CD4-positive, alpha-beta T cell treated with Interleukin-4 for 4 hours (primary cell): Measurements from ENCODE around the gene THY1.

ENCODE experiments used
- DNase-seq: peaks from one replicate; pipeline ENCODE4 v3.0.0-alpha.2; 2020

The THY1 gene

GRCh38 chr11:119381181-119381988, 41.6 kb downstream of the THY1 start, which contains the start of gene USP2:
Gene USP2, minus strand, starts transcription at chr11:119381690. Its CDS starts 8,210 bp downstream, at chr11:119373480.
- peak; percentile 93 for DNase-seq

GRCh38 chr11:119380827-119381180, 42.2 kb downstream of the THY1 start:
- no peak for DNase-seq

GRCh38 chr11:119380160-119380826, 42.7 kb downstream of the THY1 start:
- no peak for DNase-seq

- DNase-seq: no peak
Measured at GRCh38 chr11:119378851-119379465, 44.0 kb downstream of the THY1 start.

DNA sequence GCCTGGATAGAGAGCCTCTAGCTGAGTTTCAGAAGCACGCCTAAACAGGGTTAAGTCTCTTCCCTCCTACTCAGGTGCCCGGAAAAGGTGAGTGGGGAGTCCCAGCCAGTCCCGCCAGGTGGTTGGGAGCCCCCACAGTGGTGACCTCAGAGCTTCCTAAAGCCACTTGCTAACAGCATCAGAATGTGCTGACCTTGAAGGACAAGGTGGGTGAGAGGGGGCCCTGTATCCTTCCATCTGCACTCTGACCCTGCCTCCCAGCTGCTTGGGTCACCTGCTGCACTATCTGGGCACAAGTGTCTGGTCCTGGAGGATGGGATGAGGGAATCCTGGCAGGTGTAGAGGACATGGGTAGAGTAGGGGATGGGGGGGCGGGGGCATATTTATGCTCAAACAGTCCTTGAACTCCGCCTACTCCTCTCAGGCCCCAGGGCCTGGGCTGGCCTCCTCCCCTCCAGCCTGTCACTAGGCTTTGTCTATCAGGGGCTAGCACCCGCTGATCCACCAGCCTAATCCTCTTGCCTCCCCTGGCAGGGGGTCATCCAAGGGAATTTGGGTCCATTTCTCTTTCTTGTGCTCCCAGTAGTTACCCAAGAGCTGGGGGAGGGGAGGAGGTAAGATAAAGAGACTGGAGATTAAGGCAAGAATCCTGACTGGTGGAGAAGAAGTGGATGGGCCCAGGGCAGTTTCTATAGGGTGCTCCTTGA, 44.9 kb downstream of the THY1 start:
- DNase-seq: no peak

DNA sequence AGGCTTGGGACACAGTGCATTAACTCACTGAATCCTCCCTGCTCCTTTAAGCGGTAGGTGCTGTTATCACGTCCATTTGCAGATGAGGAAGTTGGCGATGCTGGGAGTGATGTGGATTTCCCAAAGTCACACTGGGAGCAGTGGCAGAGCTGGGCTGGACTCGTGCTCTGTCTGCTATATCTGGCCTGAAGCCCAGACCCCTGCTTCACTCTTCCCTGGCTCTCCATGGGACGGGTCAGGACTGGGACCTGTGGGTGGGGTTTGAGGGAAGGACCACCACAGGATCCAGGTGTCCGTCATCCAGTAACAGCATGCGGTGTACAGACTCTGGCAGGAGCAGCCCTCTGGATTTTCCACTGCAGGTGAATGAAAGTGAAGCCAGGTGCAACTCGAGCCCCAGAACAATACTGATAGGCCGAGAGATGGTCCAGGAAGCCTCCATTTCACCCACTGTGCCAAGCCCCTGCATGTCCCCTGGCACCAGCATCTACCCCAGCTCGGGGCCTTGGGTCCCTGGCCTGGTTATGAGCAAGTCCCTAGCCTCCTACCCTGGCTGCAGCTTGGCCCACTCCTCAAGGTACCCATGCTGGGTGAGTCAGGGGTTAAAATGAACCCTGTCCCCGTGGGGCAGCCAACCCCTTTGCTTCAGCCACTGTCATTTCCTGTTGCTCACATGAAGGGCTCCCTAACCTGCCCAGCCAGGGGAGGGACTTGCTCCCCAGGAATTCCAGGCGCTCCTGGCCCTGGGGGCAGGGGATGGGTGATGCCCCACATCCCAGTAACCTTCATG, 45.7 kb downstream of the THY1 start:
- DNase-seq: no peak

DNA sequence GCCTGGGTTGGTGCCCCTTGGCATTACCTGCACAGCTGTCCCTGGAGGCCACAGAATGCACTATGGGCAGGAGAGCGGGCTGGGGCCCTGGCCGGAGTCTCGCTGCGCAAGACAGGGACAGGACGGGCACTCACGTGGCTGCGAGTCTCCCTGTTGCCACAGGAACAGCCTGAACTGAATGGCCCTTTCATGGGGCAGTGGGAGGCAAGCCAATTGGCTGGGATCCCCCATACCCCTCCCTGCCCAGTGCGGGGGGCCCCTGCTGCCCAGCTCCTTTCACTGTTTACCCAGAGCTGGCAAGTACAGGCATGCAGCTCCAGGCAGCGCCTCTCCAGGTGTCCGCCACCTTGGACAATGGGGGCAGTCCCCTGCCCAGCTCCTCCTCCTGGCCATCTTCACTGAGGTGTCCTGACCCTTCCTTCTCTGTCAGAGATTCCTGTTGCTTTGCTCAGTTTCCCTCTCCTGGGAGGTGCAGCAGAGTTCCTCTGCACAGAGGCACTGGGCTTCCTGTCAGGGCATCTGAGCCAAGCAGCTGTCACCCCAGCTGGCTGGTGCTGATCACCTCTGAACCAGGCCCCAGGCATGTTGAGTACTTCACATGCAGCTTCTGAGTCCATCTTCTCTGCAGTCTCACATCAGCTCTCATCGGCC, 46.6 kb downstream of the THY1 start:
- DNase-seq: no peak

DNA sequence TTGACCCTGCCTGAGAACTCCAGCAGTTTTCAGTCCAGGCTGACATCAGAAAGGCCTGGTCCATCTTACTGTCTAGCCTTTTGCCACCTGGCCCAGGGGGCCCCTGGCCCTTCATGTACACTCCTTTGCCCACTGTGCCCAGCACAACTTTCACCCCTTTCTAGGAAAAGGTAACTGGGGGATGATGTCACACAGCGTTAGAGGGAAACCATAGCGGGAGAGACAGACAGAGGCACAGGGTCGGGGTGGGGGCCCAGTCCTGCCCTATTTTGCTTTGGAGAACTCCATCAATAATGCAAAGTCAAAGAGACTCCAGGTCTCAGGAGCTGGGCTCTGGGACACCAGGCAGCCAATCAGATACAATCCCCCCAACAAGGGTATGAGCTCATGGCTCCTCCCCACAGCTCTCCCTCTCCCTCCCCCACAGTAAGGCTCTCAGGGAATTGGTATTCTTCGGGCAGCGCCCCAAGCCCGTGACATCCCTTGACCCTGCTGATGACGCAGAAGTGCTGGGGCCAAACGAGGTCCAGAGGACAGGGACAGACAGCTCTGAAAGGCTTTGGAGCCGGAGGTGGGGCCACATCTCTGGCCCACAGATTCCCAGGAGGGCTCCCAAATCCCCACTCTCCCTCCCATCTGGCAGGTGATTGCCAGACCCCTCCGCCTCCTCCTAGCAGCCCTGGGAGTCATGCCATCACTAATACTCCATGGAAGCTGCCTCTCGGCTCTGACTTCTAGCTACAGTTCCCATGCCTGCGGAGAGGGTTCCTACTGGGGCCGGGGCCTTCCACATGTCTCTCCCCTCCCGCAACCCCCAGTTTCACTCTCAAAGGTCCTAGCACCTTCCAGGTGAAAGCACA, 47.4 kb downstream of the THY1 start:
- no peak for DNase-seq

DNA sequence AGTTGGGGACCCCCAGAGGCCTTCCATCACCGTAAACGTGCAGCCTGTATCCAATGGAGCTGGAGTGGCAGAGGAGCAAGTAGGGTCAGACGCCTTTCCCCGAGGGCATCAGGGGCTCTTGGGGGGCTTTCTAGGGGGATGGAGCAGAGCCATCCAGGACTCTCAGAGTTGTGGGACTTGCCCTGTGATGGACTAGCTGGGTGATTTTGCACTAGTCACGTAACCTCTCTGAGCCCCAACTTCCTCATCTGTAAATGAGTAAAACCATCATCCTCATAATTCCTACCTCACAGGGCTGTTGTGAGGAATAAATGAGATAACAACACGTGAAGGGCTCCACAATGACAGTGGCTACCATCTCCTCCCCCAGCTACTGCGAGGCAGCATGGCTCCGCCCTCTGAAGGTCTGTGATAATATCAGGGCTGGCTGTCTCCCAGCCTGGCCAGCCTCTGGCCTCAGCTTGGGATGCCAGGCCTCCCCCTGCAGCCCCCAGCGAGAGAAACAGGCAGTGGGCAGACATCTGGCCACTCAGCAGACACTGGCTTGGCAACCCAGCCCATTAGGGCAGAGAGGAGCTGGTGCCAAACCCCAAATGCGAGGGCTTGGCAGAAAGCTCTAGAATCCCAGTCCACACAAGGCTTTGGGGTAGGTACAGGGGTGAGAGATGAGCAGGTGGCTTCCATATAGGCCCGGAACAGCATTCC, 48.2 kb downstream of the THY1 start:
- DNase-seq: no peak

DNA sequence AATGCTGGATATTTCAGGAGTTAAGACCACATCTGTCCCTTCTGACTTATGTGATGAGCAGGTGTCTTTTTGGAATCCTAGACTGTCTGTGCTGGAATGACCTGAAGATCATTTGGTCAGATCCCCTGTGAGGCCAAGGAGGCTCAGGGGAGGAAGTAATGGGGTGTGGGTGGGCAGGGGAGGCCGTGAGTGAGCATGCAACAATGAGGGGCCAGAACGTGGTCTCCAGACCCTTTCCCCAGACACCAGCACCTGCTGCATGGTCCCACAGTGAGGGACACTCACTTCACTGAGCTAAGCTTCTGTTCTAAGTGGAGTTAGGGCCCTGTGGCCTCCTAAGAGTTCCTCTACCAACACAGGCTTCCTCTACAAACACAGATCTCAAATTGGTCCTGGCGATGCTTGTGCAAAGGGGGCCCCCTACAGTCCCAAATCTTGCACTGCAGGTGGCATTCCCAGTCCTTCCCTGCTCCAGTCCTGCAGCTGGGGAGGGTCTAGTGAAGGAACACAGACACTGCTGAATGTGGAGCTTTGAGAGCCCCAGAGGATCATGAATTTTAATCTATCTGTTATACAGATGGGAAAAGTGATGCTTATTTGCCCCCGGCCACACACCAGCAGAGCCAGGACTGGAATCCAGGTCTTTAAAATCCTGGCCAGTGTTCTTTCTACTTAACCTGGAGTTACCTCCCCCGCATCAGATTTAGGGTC, 48.9 kb downstream of the THY1 start:
- DNase-seq: peak; percentile 27

GRCh38 chr11:119373059-119373920, 49.7 kb downstream of the THY1 start:
- DNase-seq: no peak

GRCh38 chr11:119372260-119373058, 50.5 kb downstream of the THY1 start:
- DNase-seq: no peak

DNA sequence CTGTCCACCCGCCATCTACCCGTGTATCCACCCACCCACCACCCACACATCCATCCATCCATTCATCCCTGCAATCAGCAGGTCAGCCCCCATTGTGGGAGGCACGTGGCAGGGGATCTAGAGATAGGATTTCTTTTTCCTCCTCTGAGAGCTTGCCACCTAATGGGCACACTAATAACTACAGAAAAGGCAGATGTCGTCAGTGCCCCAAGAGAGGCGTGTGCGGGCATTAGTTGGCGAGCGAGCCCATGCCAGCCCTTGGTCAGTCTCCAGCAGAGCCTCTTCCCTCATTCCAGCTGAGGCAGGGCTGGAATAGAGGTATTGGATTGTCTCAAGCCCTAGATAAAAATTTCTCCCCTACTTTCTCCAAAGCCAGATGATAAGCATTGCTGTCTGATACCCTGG, 51.2 kb downstream of the THY1 start:
- no peak for DNase-seq

- no peak for DNase-seq
Measured at GRCh38 chr11:119371067-119371601, 51.8 kb downstream of the THY1 start.

DNA sequence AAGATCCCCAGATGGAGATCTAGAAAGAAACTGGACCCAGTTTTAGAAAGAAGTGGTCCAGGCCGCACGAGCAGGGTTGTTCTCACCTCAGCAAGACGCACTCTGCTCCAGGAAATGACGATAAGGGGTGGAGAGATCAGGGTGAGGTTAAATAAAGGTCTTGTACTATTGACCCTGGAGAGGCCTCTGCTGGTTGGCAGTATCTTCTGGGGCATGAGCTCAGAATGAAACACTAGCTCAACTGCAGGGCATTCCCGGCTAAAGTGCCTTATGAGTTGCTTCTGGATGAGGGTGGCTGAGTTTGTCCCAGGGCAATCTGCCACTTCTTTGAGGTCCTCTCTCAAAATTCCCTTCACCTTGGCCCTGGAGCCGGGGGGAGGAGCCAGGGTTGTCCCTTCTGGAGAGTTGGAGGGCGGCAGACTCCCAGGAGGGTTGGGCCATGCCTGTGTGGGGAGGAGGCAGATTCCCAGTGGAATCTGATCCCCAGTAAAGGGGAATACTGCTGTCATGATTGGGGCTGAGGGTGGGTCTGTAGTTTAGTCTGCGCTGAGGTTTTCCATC, 52.4 kb downstream of the THY1 start:
- DNase-seq: no peak

GRCh38 chr11:119369132-119369925, 53.6 kb downstream of the THY1 start:
- no peak for DNase-seq
